ENCODE data around the gene NRG4.
A peak's percentile ranks its signal among the peaks of the same experiment; 100 is the strongest.

- TF ChIP-seq CTCF (IDR thresholded peaks at IDR 0.05) (peak in 1 of 3 donors; percentile 31), EP300 (IDR thresholded peaks at IDR 0.05) (no peak), POLR2A (IDR thresholded peaks at IDR 0.05) (no peak)
Measured at GRCh38 chr15:76057332-76058000, 45.2 kb upstream of the NRG4 start.

Measured in ovary (tissue), 3 donors.